Left lung (tissue), 14 donors: ENCODE data around the gene CEMIP2. TPM values are rescaled to one million over a fixed set of nuclear protein-coding genes. Genes with fewer than 3 reads are reported as not detected.

Experiments
- ATAC-seq: fragments of 200-7000 bp; cut with Tn5 transposase; one replicate; pipeline ENCODE4 v1.9.1; 2020; ENCODE audit warnings: moderate library complexity
- DNase-seq, 4 donors: peaks; one replicate each; pipeline ENCODE4 v3.0.0-alpha.2; 2013 to 2020
- H3K27ac ChIP-seq, 2 donors: fragments of 200-600 bp; sonication (generic) in 1 of 2; one replicate each; pipeline versions ENCODE4 v1.5.0 to v1.8.0; 2020 to 2021
- H3K27me3 ChIP-seq, 2 donors: fragments of 200-600 bp; sonication (generic) in 1 of 2; one replicate each; pipeline versions ENCODE4 v1.5.0 to v1.8.0; 2020 to 2021
- H3K36me3 ChIP-seq, 2 donors: fragments of 200-600 bp; sonication (generic) in 1 of 2; one replicate each; pipeline versions ENCODE4 v1.5.0 to v1.8.0; 2020 to 2021
- H3K4me1 ChIP-seq, 2 donors: fragments of 200-600 bp; one replicate each; pipeline ENCODE4 v1.8.0; 2021
- H3K4me3 ChIP-seq, 2 donors: fragments of 200-600 bp; sonication (generic) in 1 of 2; one replicate each; pipeline versions ENCODE4 v1.5.0 to v1.8.0; 2020 to 2021; ENCODE audit warnings: mild to moderate bottlenecking in 1 of 2
- H3K9me3 ChIP-seq, 2 donors: fragments of 200-600 bp; sonication (generic) in 1 of 2; one replicate each; pipeline versions ENCODE4 v1.5.0 to v1.8.0; 2020 to 2021
- intact Hi-C, 2 donors: fragments of 100-400 bp; cut with DNase I; formaldehyde crosslinking; loops; one replicate each; pipeline versions ENCODE4 v1.11.2 to v1.14.2; 2022
- long read RNA-seq, 12 donors: library from polyadenylated mRNA in 2 of 12; unstranded in 2 of 12; transcript quantifications; one replicate each; pipeline ENCODE4 v2.0.0 and lab custom pipeline, GENCODE V29; 2019 to 2026
- polyA plus RNA-seq, 6 donors: library from polyadenylated mRNA; unstranded; fragments of 120-200 nt; gene quantifications; one replicate each; pipeline ENCODE4 v1.2.1, GENCODE V29; 2013; ENCODE audit not compliant: insufficient read length in 6 of 6
- total RNA-seq, 2 donors: library from RNA; stranded (reverse); fragmentation: NEBNext Ultra II Directional; extraction: Animal tissue kit (Norgen Biotek cat#: 25700); gene quantifications; one replicate each; pipeline ENCODE4 v1.2.1, GENCODE V29; 2021
- TF ChIP-seq, protein P1 (sequence below), 2 donors: fragments of 200-600 bp; sonication (generic) in 1 of 2; IDR thresholded peaks; one replicate each; pipeline versions ENCODE4 v1.5.0 to v1.8.0; 2021; ENCODE audit warnings: antibody characterized with exemption in 2 of 2
- donor health status: DM: no; HTN: yes; CAD: no.
- donor health status: DM: no; HTN: no; CAD: no.

Gene CEMIP2, protein sequence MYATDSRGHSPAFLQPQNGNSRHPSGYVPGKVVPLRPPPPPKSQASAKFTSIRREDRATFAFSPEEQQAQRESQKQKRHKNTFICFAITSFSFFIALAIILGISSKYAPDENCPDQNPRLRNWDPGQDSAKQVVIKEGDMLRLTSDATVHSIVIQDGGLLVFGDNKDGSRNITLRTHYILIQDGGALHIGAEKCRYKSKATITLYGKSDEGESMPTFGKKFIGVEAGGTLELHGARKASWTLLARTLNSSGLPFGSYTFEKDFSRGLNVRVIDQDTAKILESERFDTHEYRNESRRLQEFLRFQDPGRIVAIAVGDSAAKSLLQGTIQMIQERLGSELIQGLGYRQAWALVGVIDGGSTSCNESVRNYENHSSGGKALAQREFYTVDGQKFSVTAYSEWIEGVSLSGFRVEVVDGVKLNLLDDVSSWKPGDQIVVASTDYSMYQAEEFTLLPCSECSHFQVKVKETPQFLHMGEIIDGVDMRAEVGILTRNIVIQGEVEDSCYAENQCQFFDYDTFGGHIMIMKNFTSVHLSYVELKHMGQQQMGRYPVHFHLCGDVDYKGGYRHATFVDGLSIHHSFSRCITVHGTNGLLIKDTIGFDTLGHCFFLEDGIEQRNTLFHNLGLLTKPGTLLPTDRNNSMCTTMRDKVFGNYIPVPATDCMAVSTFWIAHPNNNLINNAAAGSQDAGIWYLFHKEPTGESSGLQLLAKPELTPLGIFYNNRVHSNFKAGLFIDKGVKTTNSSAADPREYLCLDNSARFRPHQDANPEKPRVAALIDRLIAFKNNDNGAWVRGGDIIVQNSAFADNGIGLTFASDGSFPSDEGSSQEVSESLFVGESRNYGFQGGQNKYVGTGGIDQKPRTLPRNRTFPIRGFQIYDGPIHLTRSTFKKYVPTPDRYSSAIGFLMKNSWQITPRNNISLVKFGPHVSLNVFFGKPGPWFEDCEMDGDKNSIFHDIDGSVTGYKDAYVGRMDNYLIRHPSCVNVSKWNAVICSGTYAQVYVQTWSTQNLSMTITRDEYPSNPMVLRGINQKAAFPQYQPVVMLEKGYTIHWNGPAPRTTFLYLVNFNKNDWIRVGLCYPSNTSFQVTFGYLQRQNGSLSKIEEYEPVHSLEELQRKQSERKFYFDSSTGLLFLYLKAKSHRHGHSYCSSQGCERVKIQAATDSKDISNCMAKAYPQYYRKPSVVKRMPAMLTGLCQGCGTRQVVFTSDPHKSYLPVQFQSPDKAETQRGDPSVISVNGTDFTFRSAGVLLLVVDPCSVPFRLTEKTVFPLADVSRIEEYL (N-terminal part only)
- total RNA-seq (100 to 1,000 TPM in 1 of 2 donors, 10 to 100 TPM in 1; 93.5 to 111 TPM), polyA plus RNA-seq (10 to 100 TPM; 48.0 to 58.3 (median 51.0) TPM)
- long read RNA-seq, donor 1, partial matches to known transcripts = 0 of 6 reads
- long read RNA-seq, donor 1, other reads (novel, unspliced or antisense) = 0 of 6 reads
- long read RNA-seq, donor 2, full-length matches to known transcripts = 7 of 7 reads
- long read RNA-seq, donor 2, partial matches to known transcripts = 0 of 7 reads
- long read RNA-seq, donor 2, other reads (novel, unspliced or antisense) = 0 of 7 reads
- long read RNA-seq, donor 3, full-length matches to known transcripts = 3 of 3 reads
- long read RNA-seq, donor 3, partial matches to known transcripts = 0 of 3 reads
- long read RNA-seq, donor 3, other reads (novel, unspliced or antisense) = 0 of 3 reads
- long read RNA-seq, donor 4, transcript CEMIP2-211 (2 exons, 542 nt) = major isoform, 7 of 13 reads
- long read RNA-seq, donor 4, partial matches to known transcripts = 0 of 13 reads
- long read RNA-seq, donor 4, other reads (novel, unspliced or antisense) = 6 of 13 reads
- long read RNA-seq, donor 5, partial matches to known transcripts = 0 of 6 reads
- long read RNA-seq, donor 5, other reads (novel, unspliced or antisense) = 0 of 6 reads
- long read RNA-seq, donor 6, partial matches to known transcripts = 12 of 15 reads
- long read RNA-seq, donor 6, other reads (novel, unspliced or antisense) = 0 of 15 reads
- long read RNA-seq, donor 7 = 0 reads
- long read RNA-seq, donor 8 = 0 reads
- long read RNA-seq, donor 9 = 0 reads
- long read RNA-seq, donor 10, partial matches to known transcripts = 0 of 4 reads
- long read RNA-seq, donor 10, other reads (novel, unspliced or antisense) = 1 of 4 reads
- long read RNA-seq, donor 11, full-length matches to known transcripts = 3 of 3 reads
- long read RNA-seq, donor 11, partial matches to known transcripts = 0 of 3 reads
- long read RNA-seq, donor 11, other reads (novel, unspliced or antisense) = 0 of 3 reads
- long read RNA-seq, donor 12, full-length matches to known transcripts = 3 of 3 reads
- long read RNA-seq, donor 12, partial matches to known transcripts = 0 of 3 reads
- long read RNA-seq, donor 12, other reads (novel, unspliced or antisense) = 0 of 3 reads

- peak; percentile 85 to 99 (median 94) for DNase-seq
- Histone ChIP-seq H3K27me3 (peaks cover 0 to 10% of the 10 kb centered on the region in 2 donors), H3K4me3 (peak within 1 kb of the TSS; percentile 83 to 86), H3K9me3 (no peaks in the 10 kb centered on the region), H3K36me3 (no peaks in the 10 kb centered on the region), H3K4me1 (peaks cover 21 to 52% of the 10 kb centered on the region in 2 donors), H3K27ac (peak within 1 kb of the TSS; percentile 98)
- peak; percentile 88 for ATAC-seq
- intact Hi-C loops = no loop called here
- TF ChIP-seq, protein P1, sequence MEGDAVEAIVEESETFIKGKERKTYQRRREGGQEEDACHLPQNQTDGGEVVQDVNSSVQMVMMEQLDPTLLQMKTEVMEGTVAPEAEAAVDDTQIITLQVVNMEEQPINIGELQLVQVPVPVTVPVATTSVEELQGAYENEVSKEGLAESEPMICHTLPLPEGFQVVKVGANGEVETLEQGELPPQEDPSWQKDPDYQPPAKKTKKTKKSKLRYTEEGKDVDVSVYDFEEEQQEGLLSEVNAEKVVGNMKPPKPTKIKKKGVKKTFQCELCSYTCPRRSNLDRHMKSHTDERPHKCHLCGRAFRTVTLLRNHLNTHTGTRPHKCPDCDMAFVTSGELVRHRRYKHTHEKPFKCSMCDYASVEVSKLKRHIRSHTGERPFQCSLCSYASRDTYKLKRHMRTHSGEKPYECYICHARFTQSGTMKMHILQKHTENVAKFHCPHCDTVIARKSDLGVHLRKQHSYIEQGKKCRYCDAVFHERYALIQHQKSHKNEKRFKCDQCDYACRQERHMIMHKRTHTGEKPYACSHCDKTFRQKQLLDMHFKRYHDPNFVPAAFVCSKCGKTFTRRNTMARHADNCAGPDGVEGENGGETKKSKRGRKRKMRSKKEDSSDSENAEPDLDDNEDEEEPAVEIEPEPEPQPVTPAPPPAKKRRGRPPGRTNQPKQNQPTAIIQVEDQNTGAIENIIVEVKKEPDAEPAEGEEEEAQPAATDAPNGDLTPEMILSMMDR (IDR thresholded peaks at IDR 0.05) = peak; percentile 42 to 43
Measured at GRCh38 chr9:71768388-71769174, at the start of gene CEMIP2. CEMIP2 (minus strand) TSS chr9:71768513; CDS start chr9:71750373, 18,140 bp downstream.

DNA sequence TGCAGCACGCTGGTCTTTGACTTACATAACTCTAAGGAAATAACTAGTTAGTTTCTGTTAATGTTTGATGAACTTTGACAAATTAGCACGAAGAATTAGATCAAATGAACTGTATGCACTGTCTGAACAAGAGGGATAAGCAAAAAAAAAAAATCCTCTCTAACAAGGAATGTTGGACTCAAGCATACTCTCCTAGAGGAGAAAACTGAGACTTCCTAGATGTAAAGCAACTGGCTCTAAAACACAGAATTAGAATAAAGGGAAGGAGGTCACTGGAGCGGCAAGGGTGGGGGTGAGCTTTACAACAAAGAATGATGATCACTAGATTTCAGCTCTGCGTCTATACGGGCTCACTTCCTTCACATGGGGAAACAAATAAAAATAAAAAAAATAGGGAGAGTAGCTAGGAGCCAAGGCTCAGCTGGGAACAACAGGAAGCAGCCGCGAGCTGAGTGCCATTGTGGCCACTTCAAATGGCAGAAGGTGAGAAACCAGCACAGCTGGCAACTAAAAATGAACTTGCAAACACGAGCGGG, 48.7 kb upstream of the CEMIP2 start:
- Histone ChIP-seq H3K36me3 (no peaks in the 10 kb centered on the region), H3K27me3 (no peaks in the 10 kb centered on the region), H3K4me1 (no peaks in the 10 kb centered on the region), H3K9me3 (no peaks in the 10 kb centered on the region), H3K4me3 (no peak overlapping the region), H3K27ac (no peak overlapping the region)
- peak; percentile 81 for ATAC-seq
- peak in 2 of 4 donors; percentile 14 to 43 for DNase-seq
- TF ChIP-seq, protein P1 (IDR thresholded peaks at IDR 0.05) = no peak
- intact Hi-C loops = loop anchor here in 1 of 2 donors (10.0 kb wide), 1 partner anchor 208 kb away; no protein-coding TSS in a partner anchor

DNA sequence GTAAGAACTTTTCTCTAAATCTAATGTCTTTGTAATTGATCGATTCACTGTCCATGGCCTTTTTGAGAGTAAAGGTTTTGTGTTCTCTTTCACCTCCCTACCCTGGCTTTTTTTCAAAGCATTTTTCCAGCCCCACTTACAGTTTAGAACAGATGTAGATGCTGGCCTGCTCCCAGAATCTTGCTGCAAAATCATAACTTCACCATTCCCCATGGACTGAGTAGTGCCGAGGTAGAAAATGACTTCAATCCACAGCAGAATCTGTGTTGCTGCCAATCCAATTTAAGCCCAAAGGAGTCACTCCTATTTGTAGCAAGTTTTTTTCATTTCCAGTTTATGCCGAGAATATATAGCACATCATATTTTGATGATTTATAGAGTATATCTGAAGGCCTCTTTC, 46.5 kb upstream of the CEMIP2 start:
- H3K27ac ChIP-seq = no peak overlapping the region
- H3K4me3 ChIP-seq = no peak overlapping the region
- no peaks in the 10 kb centered on the region for H3K4me1 ChIP-seq
- DNase-seq = no peak
- ATAC-seq = no peak
- intact Hi-C loops = loop anchor here in 1 of 2 donors (10.0 kb wide), 1 partner anchor 210 kb away; no protein-coding TSS in a partner anchor
- no peaks in the 10 kb centered on the region for H3K27me3 ChIP-seq
- no peaks in the 10 kb centered on the region for H3K9me3 ChIP-seq
- H3K36me3 ChIP-seq = no peaks in the 10 kb centered on the region
- TF ChIP-seq, protein P1 (IDR thresholded peaks at IDR 0.05) = no peak
